ENCODE results near the gene SPCS1.

DNA sequence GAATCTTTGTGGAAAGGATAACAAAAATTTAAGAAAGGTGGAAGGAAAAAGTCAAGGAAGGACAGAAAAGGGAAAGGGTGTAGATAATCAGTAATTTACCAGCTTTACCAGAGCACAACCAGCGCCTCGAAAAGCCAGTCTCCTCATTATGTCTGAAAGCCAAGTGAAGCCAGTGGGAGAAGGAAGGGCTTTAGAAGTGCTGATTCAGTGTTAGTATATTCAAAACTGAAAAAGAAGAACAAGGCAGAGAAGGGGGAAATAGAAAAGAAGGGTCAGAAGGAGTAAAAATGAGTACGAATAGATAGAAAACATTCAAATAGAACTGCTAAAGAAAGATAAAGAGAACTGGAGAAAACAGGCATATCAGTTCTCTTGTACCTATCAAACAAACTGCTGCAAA lies 24.3 kb upstream of the SPCS1 start:
- TF ChIP-seq POLR2A (IDR thresholded peaks at IDR 0.05) = no peak
- TF ChIP-seq, protein P1, sequence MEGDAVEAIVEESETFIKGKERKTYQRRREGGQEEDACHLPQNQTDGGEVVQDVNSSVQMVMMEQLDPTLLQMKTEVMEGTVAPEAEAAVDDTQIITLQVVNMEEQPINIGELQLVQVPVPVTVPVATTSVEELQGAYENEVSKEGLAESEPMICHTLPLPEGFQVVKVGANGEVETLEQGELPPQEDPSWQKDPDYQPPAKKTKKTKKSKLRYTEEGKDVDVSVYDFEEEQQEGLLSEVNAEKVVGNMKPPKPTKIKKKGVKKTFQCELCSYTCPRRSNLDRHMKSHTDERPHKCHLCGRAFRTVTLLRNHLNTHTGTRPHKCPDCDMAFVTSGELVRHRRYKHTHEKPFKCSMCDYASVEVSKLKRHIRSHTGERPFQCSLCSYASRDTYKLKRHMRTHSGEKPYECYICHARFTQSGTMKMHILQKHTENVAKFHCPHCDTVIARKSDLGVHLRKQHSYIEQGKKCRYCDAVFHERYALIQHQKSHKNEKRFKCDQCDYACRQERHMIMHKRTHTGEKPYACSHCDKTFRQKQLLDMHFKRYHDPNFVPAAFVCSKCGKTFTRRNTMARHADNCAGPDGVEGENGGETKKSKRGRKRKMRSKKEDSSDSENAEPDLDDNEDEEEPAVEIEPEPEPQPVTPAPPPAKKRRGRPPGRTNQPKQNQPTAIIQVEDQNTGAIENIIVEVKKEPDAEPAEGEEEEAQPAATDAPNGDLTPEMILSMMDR (IDR thresholded peaks at IDR 0.05 in 4 of 5, conservative IDR thresholded peaks at IDR 0.05 in 1 of 5) = no peak
